Tibial nerve (tissue), 4 donors: Measurements from ENCODE around the gene KCNA1. TPM values are rescaled to one million over a fixed set of nuclear protein-coding genes. Genes with fewer than 3 reads are reported as not detected.

Experiments used
- DNase-seq, 2 donors: peaks; one replicate each; pipeline ENCODE4 v3.0.0-alpha.2; 2019; ENCODE audit warnings: low spot score in 2 of 2
- H3K27ac ChIP-seq, 4 donors: fragments of 200-600 bp; sonication (generic) in 3 of 4; one replicate each; pipeline ENCODE4 v1.5.1; 2017 to 2019; ENCODE audit warnings: mild to moderate bottlenecking in 1 of 4
- H3K27me3 ChIP-seq, 2 donors: fragments of 200-600 bp; sonication (generic) in 1 of 2; one replicate each; pipeline versions ENCODE4 v1.5.1 to v1.6.0; 2017 to 2019
- H3K36me3 ChIP-seq, 3 donors: fragments of 200-600 bp; sonication (generic); one replicate each; pipeline ENCODE4 v1.5.1; 2018 to 2019
- H3K4me1 ChIP-seq, 4 donors: fragments of 200-600 bp; sonication (generic) in 3 of 4; one replicate each; pipeline ENCODE4 v1.5.1; 2017 to 2019
- H3K4me3 ChIP-seq, 4 donors: fragments of 200-600 bp; sonication (generic) in 3 of 4; one replicate each; pipeline ENCODE4 v1.5.1; 2017 to 2019; ENCODE audit warnings: mild to moderate bottlenecking in 1 of 4, moderate library complexity in 1 of 4
- H3K9me3 ChIP-seq, 4 donors: fragments of 200-600 bp; sonication (generic) in 3 of 4; one replicate each; pipeline ENCODE4 v1.5.1; 2017 to 2019
- CTCF ChIP-seq, 5 experiments: fragments of 200-600 bp in 3 of 5; fragments of 450-650 bp in 2 of 5; sonication (generic) in 3 of 5; IDR thresholded peaks; one replicate each; pipeline ENCODE4 v1.5.1; 2016 to 2019; ENCODE audit warnings: antibody characterized with exemption in 5 of 5, mild to moderate bottlenecking in 3 of 5, moderate library complexity in 2 of 5
- EP300 ChIP-seq, 2 donors: sonication (generic); formaldehyde crosslinking; IDR thresholded peaks; one replicate each; pipeline ENCODE4 v1.6.1; 2017; ENCODE audit warnings: antibody characterized with exemption in 2 of 2, mild to moderate bottlenecking in 1 of 2
- POLR2A ChIP-seq, 2 donors: fragments of 450-650 bp; IDR thresholded peaks; one replicate each; pipeline ENCODE4 v1.6.1; 2017; ENCODE audit warnings: antibody characterized with exemption in 2 of 2, mild to moderate bottlenecking in 2 of 2, moderate library complexity in 2 of 2
- WGBS, 2 donors: methylation state at CpG; one replicate each; pipeline ENCODE4 v1.1.5; 2018; 5-methylcytosine and 5-hydroxymethylcytosine counted together
- total RNA-seq, 4 donors: library from RNA; depleted of rRNA; stranded (reverse); fragments of >200 nt; gene quantifications; one replicate each; pipeline ENCODE4 v1.1.0, GENCODE V29; 2016

KCNA1 gene
- total RNA-seq, 4 donors from 2014 or later, result 1.2 to 12.8 (median 4.8) TPM

GRCh38 chr12:4956054-4956453, 46.3 kb downstream of the KCNA1 start:
- H3K36me3 ChIP-seq, result no peaks in the 10 kb centered on the region
- no peak for TF ChIP-seq POLR2A (IDR thresholded peaks at IDR 0.05)
- TF ChIP-seq EP300 (IDR thresholded peaks at IDR 0.05), result no peak
- no peak for TF ChIP-seq CTCF (IDR thresholded peaks at IDR 0.05)
- no peak overlapping the region for H3K4me3 ChIP-seq
- H3K4me1 ChIP-seq, result no peaks in the 10 kb centered on the region
- H3K27ac ChIP-seq, result no peak overlapping the region
- no peaks in the 10 kb centered on the region for H3K9me3 ChIP-seq
- H3K27me3 ChIP-seq, result peaks cover 0 to 10% of the 10 kb centered on the region in 2 donors
- DNase-seq, result no peak
- 8 to 13% methylated on average over 2 of the region's 2 CpGs for WGBS, 2 donors

- 86% methylated on average over 11 of the region's 11 CpGs for WGBS, 2 donors
- TF ChIP-seq EP300 (IDR thresholded peaks at IDR 0.05) (no peak), CTCF (IDR thresholded peaks at IDR 0.05) (no peak), POLR2A (IDR thresholded peaks at IDR 0.05) (no peak)
- DNase-seq, result no peak
- Histone ChIP-seq H3K36me3 (no peaks in the 10 kb centered on the region), H3K4me3 (no peak overlapping the region), H3K4me1 (no peaks in the 10 kb centered on the region), H3K9me3 (no peaks in the 10 kb centered on the region), H3K27me3 (peaks cover 0 to 10% of the 10 kb centered on the region in 2 donors), H3K27ac (no peak overlapping the region)
Measured at GRCh38 chr12:4956968-4957367, 47.3 kb downstream of the KCNA1 start.

GRCh38 chr12:4957761-4958160, 48.1 kb downstream of the KCNA1 start:
- no peaks in the 10 kb centered on the region for H3K4me1 ChIP-seq
- H3K9me3 ChIP-seq, result no peaks in the 10 kb centered on the region
- H3K27me3 ChIP-seq, result peaks cover 0 to 10% of the 10 kb centered on the region in 2 donors
- TF ChIP-seq POLR2A (IDR thresholded peaks at IDR 0.05), result no peak
- TF ChIP-seq EP300 (IDR thresholded peaks at IDR 0.05), result no peak
- TF ChIP-seq CTCF (IDR thresholded peaks at IDR 0.05), result no peak
- H3K36me3 ChIP-seq, result no peaks in the 10 kb centered on the region
- no peak overlapping the region for H3K4me3 ChIP-seq
- WGBS, 2 donors, result 65 to 73% methylated on average over 5 of the region's 5 CpGs
- DNase-seq, result no peak
- H3K27ac ChIP-seq, result no peak overlapping the region

- no peak for DNase-seq
- Histone ChIP-seq H3K27ac (no peak overlapping the region), H3K9me3 (no peaks in the 10 kb centered on the region), H3K27me3 (peaks cover 0 to 9% of the 10 kb centered on the region in 2 donors), H3K4me3 (no peak overlapping the region), H3K4me1 (no peaks in the 10 kb centered on the region), H3K36me3 (no peaks in the 10 kb centered on the region)
- TF ChIP-seq POLR2A (IDR thresholded peaks at IDR 0.05), result no peak
- no peak for TF ChIP-seq EP300 (IDR thresholded peaks at IDR 0.05)
- no peak for TF ChIP-seq CTCF (IDR thresholded peaks at IDR 0.05)
- 74 to 76% methylated on average over 6 of the region's 6 CpGs for WGBS, 2 donors
Measured at GRCh38 chr12:4958697-4959375, 49.1 kb downstream of the KCNA1 start.

GRCh38 chr12:4959381-4959780, 49.7 kb downstream of the KCNA1 start:
- TF ChIP-seq CTCF (IDR thresholded peaks at IDR 0.05) (no peak), POLR2A (IDR thresholded peaks at IDR 0.05) (no peak), EP300 (IDR thresholded peaks at IDR 0.05) (no peak)
- no peak for DNase-seq
- H3K27ac ChIP-seq, result no peak overlapping the region
- WGBS, 2 donors, result 74 to 88% methylated on average over 4 of the region's 4 CpGs
- H3K4me1 ChIP-seq, result no peaks in the 10 kb centered on the region
- H3K36me3 ChIP-seq, result no peaks in the 10 kb centered on the region
- peaks cover 0 to 5% of the 10 kb centered on the region in 2 donors for H3K27me3 ChIP-seq
- no peak overlapping the region for H3K4me3 ChIP-seq
- H3K9me3 ChIP-seq, result no peaks in the 10 kb centered on the region
